Activated T-cell treated with anti-CD3 and anti-CD28 coated beads for 48 hours (primary cell): Measurements from ENCODE around the gene FRRS1L.

Experiments used
- DNase-seq: peaks from one replicate; pipeline ENCODE4 v3.0.0-alpha.2; 2020; ENCODE audit warnings: low read depth

The FRRS1L gene

GRCh38 chr9:109176386-109176785 is 9.3 kb upstream of the FRRS1L start:
- no peak for DNase-seq

DNA sequence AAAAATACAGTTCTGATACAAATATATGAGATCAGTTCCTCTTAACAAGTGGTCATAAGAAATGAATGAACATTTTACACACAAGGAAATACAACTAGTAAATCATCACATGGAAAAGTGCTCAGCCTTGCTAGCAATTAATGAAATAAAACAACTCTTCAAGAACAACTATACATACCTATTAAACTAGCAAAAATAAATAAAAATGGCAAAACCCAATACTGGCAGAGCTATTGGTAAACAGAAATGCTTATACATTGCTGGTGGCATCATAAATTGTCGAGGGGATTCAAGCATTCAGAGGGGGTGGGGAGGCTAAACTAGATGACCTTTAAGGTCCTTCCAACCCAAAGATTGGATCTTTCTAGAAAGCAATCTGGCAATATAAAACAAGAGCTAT is 5.9 kb upstream of the FRRS1L start:
- DNase-seq, result no peak

- DNase-seq, result no peak
Measured at GRCh38 chr9:109171926-109172325, 4.9 kb upstream of the FRRS1L start.

GRCh38 chr9:109168170-109168569 is 1.1 kb upstream of the FRRS1L start:
- DNase-seq, result no peak

DNA sequence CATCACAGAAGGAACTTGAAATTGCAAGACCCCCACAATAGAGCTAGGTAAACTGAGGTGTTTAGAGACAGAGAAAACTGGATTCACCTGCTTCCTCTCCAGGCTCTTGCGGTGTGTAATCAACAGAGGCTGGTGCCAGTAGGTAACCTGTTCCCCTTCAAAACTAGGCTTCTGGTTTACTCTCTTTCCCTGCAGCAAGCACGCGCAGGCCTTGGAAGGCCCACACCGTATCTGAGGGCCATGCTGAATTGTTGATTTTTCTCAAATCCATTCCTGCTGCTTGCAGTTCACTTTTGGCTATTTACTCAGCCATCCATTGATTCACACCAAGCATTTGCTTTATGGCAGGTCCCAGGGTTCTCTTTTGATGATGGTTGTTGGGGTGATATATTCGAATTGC is 667 bp upstream of the FRRS1L start:
- DNase-seq, result no peak

- no peak for DNase-seq
Measured at GRCh38 chr9:109166171-109166770, 778 bp downstream of the FRRS1L start.

DNA sequence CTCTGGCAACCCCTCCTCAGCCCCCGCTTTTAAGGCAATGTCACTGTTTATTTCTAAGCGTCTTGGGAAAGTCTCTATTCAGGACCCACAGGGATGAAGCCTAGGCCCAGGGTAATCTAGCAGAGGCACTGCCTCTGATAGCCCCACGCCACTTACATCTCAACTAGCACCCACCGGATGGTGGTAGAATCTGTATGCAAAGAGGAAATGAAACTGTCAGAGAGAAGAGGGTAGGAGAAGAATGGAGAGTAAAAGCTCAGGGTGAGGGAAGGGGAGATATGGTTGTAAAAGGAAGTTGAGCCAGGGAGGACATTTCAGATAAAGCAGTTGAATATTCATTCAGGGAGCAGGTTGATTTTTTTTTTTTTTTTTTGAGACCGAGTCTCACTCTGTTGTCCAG is 3.0 kb downstream of the FRRS1L start:
- DNase-seq, result no peak

- no peak for DNase-seq
Measured at GRCh38 chr9:109163194-109163593, 3.9 kb downstream of the FRRS1L start.

- DNase-seq, result no peak
Measured at GRCh38 chr9:109162677-109163076, 4.4 kb downstream of the FRRS1L start.

DNA sequence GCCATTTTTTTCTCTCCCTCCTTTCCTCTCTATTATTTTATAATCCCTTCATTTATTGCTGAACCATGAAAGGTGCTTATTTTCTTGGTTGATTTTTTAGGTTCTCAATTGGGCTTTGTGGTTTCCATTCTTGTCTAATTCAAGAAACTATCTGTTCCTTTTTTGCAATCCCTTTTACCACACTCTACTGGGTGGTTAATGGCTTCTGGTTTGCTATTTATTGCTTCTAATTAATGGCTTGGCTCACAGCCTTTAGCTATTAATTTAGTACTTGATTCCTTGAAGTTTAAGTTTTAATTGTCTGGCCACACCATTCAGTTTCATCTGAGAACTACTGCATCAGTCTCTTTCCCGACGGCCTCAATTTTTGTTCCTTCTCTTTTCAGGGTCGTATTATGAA is 5.6 kb downstream of the FRRS1L start:
- no peak for DNase-seq

DNA sequence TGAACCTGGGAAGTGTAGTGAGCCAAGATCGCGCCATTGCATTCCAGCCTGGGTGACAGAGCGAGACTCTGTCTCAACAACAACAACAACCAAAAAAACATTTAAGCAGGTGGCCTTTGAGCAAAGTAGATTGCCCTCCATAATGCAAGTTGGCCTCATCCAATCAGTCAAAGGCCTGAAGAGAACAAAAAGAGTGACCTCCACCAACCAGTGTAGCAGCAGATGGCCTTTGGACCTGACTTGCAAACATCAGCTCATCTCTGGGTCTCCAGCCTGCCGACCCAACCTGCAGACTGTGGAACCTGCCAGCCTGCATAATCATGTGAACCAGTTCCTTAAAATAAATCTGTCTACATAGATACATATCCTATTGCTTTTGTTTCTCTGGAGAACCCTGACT is 7.5 kb downstream of the FRRS1L start:
- DNase-seq, result no peak

- no peak for DNase-seq
Measured at GRCh38 chr9:109158651-109159050, 8.4 kb downstream of the FRRS1L start.

- no peak for DNase-seq
Measured at GRCh38 chr9:109156708-109157107, 10.3 kb downstream of the FRRS1L start.

DNA sequence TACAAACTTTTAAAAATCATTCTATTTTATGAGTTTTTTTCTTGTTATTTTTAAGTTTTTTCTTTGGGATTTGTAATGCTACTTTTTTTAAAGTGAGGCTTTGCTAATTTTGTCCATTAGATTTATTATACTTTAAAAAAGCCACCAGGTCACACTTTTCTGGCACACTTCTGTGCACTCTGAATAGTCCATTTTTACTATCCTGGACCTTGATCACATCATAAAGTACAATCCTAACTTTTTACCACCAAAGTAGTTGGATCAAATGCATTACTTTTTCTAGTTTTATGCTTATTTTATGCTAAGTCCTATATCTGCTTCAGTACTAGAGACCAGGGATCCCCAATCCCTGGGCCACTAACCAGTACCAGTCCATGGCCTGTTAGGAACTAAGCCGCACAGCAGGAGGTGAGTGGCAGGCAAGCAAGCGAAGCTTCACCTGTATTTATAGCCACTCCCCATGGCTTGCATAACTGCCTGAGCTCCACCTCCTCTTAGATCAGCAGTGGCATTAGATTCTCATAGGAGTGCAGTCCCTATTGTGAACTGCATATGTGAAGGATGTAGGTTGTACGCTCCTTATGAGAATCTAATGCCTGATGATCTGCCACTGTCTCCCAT is 16.0 kb downstream of the FRRS1L start:
- no peak for DNase-seq

DNA sequence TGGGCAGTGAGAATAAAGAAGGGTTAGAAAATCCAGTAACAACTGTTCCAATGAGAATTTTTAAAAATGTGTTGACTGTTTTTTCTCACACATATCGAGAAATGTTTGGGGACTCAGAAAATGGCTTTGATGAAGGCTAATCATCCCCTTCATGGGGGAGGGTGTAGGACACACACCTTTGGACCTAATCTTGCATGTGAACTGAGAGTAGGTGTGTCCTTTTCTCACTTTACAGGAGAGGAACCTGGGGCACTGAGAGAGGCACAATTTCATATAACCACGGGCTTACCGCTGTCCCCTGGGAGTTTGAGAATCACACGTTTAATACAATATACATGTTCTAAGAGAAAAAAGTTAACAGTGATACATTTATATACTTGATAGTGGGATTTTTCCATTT is 17.3 kb downstream of the FRRS1L start:
- DNase-seq, result no peak

- no peak for DNase-seq
Measured at GRCh38 chr9:109149089-109149488, 18.0 kb downstream of the FRRS1L start.

DNA sequence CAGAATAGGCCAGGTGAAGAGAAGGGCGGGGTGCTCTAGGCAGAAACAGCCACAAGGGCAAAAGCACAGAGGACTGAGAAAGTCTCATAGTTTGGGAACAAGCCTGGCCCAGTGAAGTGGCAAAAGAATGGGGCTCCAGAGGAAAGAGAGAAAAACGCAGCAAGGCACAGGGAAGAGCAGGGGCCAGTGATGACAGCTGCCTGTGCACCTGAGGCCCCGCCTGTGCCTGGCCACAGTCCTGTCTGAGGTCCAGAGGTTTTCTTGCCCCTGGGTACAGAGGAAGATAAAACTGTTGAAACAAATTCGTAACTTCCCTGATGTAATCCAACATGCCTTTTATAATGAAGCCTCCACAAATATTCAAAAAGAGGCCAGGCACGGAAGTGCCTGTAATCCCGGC is 22.0 kb downstream of the FRRS1L start:
- DNase-seq, result no peak

DNA sequence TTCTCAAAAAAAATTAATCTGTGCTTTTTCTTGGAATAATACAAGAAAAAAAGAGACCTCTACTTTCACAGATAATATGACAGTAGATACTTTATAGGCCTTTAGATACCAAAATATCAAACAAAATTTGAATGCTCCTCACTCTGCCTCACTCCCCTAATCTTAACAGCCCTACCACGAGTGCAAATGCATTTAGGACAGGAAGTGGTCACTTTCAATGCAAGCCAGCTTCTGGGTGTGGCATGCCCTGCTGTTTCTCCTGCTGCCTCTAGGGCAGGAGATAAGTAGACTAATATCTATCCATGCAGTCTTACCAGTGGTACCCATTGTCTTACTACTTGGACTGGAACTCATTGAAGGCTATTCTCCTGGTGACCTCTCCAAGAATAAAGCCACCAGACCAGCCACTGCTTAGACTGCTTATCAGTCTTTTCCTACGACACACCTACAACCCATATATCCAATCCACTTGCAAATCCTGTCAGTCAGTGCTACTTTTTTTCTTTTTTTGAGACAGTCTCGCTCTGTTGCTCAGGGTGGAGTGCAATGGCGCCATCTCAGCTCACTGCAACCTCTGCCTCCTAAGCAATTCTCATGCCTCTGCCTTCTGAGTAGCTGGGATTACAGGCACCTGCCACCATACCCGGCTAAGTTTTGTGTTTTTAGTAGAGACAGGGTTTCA is 23.0 kb downstream of the FRRS1L start:
- DNase-seq, result peak; percentile 8

DNA sequence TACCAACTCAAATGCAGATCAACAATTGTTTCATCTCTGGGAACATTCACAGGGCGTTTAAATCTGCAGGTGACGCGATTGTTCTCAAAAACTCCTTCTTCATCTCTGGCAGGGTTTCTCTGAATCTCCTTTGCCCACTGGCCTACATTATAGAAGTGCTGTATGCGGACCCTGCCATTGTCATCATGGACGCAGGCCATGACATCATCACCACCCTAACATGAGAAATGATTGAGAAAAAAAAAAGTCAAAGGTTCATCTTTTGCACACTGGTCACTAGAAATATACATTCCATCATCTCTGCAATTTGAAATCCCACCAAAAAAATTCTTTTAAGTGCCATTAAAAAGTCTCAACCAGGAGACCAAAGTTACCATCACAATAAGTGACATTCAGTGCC is 25.7 kb downstream of the FRRS1L start:
- DNase-seq, result no peak

DNA sequence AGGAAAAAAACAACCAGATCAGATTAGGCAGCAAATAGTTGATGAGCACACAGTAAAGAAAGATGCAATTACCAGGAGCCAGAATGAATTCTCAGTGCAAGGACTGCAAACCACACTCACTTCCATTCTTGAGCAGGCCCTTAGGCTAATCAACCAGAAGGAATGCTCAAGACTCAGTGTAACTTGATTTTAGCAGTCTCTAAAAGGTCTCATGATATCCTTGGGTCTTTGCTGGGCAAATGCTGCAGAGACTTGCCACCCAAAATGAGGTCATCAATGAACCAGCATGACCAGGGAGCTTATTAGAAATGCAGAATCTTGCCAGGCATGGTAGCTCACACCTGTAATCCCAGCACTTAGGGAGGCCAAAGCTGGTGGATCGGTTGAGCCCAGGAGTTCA is 27.2 kb downstream of the FRRS1L start:
- DNase-seq, result no peak

GRCh38 chr9:109138421-109138820 is 28.6 kb downstream of the FRRS1L start:
- DNase-seq, result no peak

DNA sequence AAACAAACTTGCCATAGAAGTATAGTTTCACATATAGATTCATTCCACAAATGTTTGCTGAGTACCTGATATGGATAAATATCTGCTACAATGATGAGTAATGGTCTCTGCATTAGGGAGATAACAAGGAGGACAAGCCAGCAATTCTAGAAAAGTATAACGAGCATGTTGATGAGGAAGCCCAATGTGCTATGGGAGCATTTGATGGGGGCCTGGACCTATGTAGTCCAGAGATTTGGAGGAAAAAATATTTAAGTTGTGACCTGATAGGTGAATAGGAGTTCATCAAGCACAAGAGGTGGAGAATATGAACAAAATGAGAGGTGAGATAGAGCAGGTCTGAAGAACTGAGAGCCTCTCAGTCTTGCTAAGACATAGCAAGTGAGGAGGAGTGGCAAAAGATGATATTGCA is 32.9 kb downstream of the FRRS1L start:
- DNase-seq, result no peak

DNA sequence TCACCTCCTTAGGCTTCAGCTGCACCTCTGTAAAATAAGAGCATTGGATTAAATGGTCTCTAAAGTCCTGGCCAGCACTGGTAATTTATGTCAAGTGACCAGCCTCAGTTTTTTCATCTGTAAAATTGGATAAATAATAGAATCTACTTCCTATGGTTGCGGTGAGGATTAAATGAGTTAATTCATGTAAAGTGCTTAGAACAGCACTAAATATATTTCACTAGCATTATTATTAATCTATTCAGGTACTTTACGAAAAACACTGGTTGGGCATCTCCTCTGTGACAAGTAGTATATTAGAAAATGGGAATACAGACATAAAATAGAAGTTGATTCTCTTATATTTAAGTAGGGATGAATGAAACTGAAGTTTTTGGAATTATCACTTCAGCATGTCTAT is 33.5 kb downstream of the FRRS1L start:
- DNase-seq, result no peak

- no peak for DNase-seq
Measured at GRCh38 chr9:109132567-109133021, 34.5 kb downstream of the FRRS1L start.
